HEK293T (cell line): ENCODE results near the gene ZGPAT.
A peak's percentile ranks its signal among the peaks of the same experiment; 100 is the strongest.

Experiments used
- ARNT ChIP-seq: fragments of 450-650 bp; IDR thresholded peaks from 2 replicates; pipeline ENCODE4 v1.6.1; 2017; ENCODE audit warnings: mild to moderate bottlenecking
- BHLHE40 ChIP-seq: fragments of 450-650 bp; IDR thresholded peaks from 2 replicates; pipeline ENCODE4 v1.6.1; 2016; ENCODE audit warnings: mild to moderate bottlenecking, moderate library complexity, borderline replicate concordance
- ELF4 ChIP-seq: fragments of 450-650 bp; IDR thresholded peaks from 2 replicates; pipeline ENCODE4 v1.6.1; 2017; ENCODE audit warnings: antibody characterized with exemption
- FOXA1 ChIP-seq: fragments of 450-650 bp; IDR thresholded peaks from 2 replicates; pipeline ENCODE4 v1.6.1; 2016; ENCODE audit warnings: mild to moderate bottlenecking
- FOXK2 ChIP-seq: fragments of 450-650 bp; IDR thresholded peaks from 2 replicates; pipeline ENCODE4 v1.6.1; 2016; ENCODE audit warnings: mild to moderate bottlenecking
- FOXM1 ChIP-seq: fragments of 450-650 bp; IDR thresholded peaks from 2 replicates; pipeline ENCODE4 v1.6.1; 2017; ENCODE audit warnings: mild to moderate bottlenecking, borderline replicate concordance
- HDGF ChIP-seq: fragments of 450-650 bp; IDR thresholded peaks from 2 replicates; pipeline ENCODE4 v1.6.1; 2017; ENCODE audit warnings: antibody characterized with exemption, borderline replicate concordance
- L3MBTL2 ChIP-seq: fragments of 450-650 bp; conservative IDR thresholded peaks from 2 replicates; pipeline ENCODE4 v1.6.1; 2016; ENCODE audit warnings: mild to moderate bottlenecking
- SP1 ChIP-seq: fragments of 450-650 bp; IDR thresholded peaks from 2 replicates; pipeline ENCODE4 v1.6.1; 2017
- SUZ12 ChIP-seq: fragments of 450-650 bp; IDR thresholded peaks from 2 replicates; pipeline ENCODE4 v1.6.1; 2016; ENCODE audit warnings: mild to moderate bottlenecking
- ZNF384 ChIP-seq: fragments of 450-650 bp; IDR thresholded peaks from 2 replicates; pipeline ENCODE4 v1.6.1; 2016

- TF ChIP-seq L3MBTL2 (no peak), ELF4 (no peak), FOXM1 (no peak), ZNF384 (peak; percentile 66; the same call in 1 of the 2 replicates), FOXA1 (no peak), SUZ12 (no peak), BHLHE40 (no peak), FOXK2 (no peak), SP1 (no peak), HDGF (no peak), ARNT (no peak)
Measured at GRCh38 chr20:63782051-63782471, 74.2 kb downstream of the ZGPAT start.
